Superior temporal gyrus (tissue), 1 donor: ENCODE results near the gene AMBP.

Experiments used
- DNase-seq: peaks from one replicate; pipeline ENCODE4 v3.0.0-alpha.2; 2016; ENCODE audit errors: extremely low spot score

Gene AMBP

GRCh38 chr9:114075602-114076001 is 2.5 kb downstream of the AMBP start:
- no peak for DNase-seq

- no peak for DNase-seq
Measured at GRCh38 chr9:114072184-114073140, 5.6 kb downstream of the AMBP start.

DNA sequence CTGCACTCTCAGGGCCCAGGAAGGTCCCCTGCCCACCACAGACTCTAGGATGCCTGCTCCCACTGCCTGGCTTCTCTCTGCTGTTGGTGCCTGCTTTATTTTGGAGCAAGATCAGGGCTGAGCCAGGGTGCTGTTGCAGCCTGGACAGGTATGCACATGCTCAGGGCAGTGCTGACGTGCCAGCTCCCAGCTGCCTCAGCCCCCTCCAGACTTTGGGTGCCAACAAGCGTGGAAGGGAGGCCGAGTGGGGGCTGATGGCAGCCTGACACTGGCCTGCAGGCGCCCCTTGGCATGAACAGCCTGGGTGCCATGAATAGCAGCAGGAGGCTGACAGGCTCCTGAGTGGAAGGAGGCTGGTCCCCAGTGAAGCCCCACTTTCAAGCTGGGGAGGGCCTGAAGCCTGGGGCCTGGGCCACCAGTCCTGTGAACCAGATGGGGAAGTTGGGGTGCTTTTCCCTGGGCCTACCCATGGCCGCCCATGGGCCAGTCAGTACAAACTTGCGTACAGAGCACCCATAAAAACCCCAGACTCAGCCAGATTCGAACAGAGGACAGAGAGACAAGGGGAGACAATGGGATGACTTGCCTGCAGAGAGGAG is 6.8 kb downstream of the AMBP start:
- DNase-seq: no peak

DNA sequence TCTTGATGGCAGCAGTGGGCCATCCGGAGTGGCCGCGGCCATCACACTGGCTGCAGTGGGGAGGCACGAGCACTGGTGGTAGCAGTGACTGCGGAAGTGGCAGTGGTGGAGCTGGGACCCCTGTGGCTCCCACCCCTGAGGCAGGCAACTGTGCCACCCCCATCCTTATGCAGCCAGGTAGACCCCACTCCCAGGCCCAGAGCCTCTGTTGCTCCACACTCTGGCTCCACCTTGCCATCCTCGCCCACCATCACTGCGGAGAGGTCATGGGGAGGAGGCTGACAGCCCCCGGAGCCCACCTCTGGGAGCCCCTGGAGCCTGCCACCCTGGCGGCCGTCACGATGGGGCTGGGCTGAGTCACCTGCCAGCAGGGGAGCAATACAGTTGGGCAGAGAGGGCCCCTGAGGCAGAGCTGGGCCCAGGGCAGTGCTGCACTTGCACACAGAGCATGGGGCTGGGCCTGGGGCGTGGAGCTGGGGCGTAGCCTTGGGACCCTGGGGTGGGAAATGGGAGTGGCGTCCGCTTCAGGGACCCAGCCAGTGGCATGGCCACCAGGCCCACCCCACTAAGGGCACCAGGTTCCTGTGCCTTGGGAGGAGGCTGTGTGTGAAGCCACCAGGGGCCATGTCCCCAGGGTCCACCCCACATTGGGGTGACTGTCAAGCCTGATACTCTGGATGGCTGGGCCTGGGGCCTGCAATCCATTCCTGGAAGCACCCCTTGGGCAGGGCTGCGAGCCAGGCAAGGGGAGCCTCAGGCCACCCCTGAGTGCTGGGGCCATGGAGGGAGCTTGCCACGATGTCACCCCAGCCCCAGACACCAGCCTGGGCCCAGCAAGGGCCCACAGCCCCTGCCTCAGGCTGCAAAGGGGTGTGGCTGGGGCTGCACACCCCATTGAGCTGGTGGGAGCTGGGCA is 7.7 kb downstream of the AMBP start:
- no peak for DNase-seq

DNA sequence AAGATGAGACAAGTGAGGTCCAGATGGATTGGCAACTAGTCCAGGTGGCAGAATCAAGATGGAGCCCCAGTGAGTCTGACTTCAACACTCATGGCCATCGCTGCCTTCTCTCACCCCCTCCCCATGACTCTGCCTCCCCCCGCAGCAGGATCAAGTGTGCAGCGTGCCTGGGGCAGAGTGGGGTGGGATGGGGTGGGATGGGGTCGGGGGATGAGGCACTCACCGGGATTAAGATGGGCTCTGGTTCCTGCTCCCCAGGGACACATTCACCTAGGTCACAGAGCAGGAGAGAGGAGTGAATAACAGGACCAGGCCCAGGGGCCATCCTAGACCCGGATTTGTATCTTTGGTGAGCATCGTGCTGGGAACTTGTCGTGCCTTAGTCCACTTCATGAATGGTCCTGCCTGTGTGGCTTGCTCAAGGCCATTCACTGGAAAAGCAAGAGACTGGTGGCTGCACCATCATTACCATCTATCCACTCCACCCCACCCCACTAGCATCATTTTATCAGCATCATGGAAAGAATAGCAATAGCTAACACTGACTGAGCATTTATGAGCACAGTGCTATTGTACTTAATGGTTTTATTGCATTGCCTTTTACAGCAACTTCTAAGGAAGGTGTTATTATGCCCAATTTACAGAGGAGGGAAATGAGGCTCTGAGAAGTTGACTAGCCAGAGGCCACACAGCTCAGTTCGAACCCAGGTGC is 8.5 kb downstream of the AMBP start:
- no peak for DNase-seq

DNA sequence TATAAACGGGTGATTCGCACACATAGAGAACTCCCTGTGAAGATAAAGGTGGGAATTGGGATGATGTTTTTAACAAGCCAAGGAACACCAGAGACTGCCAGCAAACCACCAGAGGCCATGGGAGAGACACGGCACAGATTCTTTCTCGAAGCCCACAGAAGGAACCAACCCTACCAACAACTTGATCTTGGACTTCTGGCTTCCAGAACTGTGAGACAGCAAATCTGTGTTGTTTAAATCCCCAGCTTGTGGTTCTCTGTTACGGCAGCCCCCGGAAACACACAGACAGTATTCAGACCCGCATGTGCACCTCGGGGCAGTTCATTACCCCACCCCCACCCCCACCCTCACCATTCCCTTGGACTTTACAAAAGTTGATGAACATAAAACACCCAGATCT is 12.8 kb downstream of the AMBP start:
- DNase-seq: no peak

- no peak for DNase-seq
Measured at GRCh38 chr9:114061830-114062474, 16.1 kb downstream of the AMBP start.

- DNase-seq: no peak
Measured at GRCh38 chr9:114061292-114061691, 16.8 kb downstream of the AMBP start.

- DNase-seq: no peak
Measured at GRCh38 chr9:114060711-114061110, 17.4 kb downstream of the AMBP start.

DNA sequence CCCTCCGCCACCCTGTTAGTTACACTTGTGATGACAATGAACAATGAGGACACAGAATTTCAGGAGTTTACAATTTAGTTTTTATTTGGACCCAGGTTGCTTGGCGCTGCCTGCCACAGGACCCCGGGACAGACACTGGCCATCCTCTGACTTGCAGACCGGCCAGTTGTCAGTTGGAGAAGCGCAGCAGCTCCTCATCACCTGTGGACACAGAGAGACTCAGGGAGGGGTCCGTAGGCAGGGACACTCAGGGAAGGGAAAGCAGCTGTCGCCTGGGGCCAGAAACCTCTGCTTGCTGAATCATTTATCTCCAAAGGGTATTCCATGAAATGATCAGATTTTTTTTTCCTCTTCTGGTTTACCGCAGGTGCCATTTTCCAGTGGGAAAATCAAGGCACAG is 18.0 kb downstream of the AMBP start:
- no peak for DNase-seq

- DNase-seq: no peak
Measured at GRCh38 chr9:114059047-114059803, 18.9 kb downstream of the AMBP start.

DNA sequence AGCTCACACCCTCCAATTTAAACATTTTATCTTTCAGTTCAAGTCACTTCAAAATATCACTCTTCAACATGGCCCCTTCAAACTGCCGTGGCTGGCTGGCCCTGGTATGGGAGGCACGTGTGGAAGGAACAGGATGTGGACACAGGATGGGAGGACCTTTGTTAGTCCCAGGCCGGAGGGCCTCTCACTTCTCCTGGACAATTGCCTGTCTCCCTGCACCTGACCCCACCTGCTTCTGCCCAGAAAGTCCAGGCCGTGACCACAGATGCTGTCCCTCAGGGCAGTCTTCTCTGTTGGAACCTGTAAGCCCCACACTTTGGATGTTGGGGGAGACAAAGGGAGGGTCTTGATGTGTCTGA is 19.4 kb downstream of the AMBP start:
- no peak for DNase-seq

DNA sequence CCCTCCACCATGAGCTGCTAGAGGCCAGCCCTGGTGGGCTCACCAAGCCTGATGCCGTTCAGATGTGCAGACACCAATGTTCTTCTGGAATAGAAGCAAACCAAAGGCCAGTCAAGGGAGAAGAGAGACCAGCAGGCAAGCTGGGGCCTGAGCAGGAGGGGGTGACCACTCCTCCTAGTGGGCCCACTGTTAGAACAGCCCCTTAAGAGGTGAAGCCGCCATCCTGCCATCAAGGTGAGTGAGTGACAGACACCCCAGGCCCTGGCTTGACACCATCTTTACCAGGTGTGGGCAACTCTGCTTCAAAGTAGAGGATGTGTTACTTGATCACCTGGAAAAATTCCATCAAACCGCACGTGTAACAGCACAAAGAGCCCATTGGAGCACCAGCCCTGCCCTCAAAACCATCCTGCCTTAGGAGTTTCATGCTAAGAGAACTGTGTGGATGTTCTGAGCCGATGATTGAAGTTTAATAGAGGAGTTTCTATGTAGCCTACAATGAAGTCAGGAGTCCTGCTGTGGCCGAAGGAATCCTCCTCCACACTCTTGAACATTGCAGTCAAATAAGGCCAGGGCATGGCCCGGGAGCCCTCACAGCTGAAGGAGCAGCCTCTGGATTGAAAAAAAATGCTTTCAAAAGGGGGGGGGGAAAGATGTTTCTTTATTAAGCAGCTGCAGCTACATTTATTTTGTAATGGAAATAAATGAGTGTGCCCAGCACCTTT is 20.8 kb downstream of the AMBP start:
- DNase-seq: no peak

DNA sequence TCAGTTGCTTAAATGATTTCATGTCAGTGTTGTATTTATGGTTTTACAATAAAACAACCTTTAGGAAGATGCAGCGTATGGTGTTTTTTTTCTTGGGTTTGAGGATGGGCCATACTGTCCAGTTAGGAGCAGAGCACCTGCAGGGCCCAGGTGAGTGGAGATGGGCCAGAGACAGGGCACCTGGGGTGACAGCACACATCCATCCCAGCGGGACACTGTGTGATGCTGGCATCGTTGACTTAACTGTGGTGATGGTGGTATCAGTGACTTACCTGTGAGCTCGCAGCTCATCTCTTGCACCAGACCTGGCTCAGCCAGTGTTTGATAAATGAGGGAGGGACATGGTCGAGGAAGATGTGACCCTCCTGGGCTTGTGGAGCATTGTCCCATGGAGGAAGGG is 21.6 kb downstream of the AMBP start:
- no peak for DNase-seq

- DNase-seq: no peak
Measured at GRCh38 chr9:114055894-114056293, 22.2 kb downstream of the AMBP start.

DNA sequence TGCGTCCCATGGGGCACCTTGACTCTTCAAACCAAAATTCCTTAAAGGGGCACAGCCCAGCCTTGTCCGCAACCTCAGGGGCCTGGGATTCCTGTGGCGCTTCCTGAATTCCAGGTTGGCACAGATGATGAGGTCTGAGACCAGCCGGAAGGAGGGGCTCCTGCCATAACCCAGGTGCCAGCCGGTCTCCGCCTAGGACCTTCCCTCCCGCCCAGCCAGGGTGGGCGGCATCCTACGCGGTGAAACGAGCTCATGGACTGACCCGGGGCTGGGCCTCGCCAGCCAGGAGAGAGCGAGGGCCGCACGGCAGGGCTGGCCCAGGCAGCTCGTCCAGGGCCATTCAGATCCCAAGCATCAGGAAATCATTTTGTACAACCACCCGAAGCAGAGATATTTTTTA is 23.0 kb downstream of the AMBP start:
- DNase-seq: no peak

DNA sequence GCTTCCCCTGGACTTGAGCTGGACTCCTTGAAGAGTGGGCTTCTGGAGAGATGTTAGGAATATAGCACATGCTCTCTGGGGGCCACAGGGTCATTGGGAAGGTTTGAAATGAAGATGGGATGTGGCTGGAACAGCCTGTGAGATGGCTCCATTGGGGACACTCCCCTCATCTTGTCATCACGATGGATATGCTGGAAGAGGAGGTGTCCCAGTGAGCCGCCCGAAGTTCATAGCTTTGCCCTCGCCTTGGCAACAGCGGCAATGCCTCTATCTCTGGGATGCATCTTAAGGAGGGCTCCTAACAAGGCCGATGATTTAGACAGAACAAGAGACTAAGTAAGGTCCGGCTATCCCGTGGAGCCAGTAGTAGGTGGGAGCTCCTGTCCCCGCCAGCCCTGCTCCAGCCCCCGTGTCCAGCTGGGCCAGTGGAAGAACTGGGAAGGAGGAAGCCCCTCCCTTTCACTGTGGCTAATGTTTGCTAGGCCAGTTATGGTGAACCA is 23.9 kb downstream of the AMBP start:
- DNase-seq: no peak

- DNase-seq: no peak
Measured at GRCh38 chr9:114053246-114054005, 24.7 kb downstream of the AMBP start.

DNA sequence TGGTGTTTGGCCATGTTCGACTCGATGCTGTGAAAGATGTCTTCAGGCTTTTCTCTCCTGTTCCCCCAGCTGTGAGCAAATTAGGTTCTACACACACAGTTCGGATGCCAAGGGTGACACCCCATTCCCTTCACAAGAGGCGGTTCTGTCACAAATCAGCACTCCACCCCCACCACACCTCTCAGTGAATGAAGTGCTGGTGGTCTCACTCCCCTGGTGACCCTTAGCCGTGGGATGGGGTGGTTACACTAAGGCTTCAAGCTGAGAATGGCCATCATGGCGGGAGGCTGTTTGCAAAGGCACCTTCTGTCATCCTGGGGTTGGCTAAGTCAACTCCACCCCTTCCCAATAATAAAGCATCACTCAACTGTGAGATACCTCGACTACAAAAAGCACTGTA is 26.4 kb downstream of the AMBP start:
- no peak for DNase-seq
